Anterior cingulate cortex (tissue), 58 donors: Measurements from ENCODE around the gene MESD.

Experiments used
- DNase-seq, 58 donors: peaks; one replicate each; lab custom pipeline; 2025; lab: John Stamatoyannopoulos, UW

MESD gene

DNA sequence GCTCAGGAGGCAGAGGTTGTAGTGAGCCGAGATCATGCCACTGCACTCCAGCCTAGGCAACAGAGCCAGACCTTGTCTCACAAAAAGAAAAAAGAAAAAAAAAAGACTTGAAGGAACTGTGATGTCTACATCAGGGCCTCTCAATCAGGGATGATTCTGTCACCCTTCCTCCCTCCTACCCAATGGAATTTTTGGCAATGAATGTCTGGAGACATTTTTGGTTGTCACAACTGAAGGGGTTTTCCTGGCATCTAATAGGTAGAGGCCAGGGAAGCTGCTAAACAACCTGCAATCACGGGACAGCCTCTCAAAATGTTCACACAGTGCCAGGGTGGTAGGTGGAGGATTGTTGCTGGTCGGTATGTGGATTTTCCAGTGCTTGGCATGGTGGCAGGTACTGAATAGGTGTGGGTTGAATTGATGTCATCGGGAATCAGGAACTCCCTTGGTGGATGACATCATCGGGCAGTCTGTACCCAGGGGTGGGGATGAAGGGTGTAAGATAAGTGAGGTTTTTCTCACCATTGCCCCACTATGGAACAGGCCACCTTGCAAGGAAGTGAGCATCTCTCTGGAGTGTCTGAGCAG is 71.3 kb downstream of the MESD start:
- DNase-seq = no peak

DNA sequence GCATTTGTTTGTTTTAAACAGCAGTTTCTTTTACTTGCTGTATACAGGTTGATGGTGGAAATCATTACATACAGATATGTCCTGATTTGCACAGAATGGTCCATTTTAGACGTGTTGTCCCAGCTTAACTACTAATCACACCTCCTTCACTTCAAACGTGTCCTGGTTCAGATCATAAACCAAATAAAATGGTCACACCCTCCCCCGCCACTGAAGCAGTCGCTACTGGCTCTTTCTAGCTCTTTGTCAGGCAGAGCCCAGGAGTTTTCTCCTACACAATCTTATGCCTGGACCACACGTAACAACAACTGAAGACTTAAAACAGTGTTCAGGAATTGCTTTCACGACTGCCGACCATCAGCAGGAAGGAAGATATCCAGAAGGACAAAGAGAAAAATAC is 73.6 kb downstream of the MESD start:
- no peak for DNase-seq

DNA sequence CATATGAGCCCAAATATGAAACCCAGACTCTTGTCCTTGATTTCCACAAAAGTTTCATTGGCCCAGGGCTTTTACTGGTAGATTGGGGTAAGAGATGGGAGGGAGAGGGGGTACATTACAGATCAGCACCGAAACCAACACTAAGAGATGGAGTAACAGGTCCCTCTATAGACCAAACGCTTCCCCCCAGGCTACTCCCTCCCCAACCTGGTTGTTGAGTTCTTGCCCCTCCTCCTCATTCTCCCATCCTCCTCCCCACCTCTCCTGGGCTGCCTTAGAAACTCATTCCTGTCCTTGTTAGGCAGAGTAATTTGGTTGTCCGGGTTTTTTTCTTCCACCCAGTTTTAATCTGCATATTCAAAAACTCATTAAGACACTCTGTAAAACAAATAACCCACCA is 74.1 kb downstream of the MESD start:
- DNase-seq = no peak

DNA sequence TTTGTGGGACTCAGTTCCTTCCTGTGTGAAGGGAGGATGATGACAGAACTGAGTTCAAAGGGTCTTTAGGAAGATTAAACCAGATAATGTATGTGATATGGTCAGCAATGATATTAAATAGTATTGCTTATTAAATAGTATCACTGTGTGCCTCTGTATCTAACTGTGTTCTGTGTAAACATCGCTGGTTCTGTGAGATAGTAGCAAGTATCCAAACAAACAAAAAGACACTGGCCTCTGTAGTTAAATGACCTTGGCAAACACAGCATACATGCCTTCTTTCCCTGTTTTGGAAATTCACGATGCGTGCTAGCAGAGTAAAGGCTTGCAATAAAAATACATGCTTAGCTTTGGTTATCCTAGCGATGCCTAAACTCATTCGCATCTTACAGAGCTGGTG is 76.1 kb downstream of the MESD start:
- DNase-seq = no peak

DNA sequence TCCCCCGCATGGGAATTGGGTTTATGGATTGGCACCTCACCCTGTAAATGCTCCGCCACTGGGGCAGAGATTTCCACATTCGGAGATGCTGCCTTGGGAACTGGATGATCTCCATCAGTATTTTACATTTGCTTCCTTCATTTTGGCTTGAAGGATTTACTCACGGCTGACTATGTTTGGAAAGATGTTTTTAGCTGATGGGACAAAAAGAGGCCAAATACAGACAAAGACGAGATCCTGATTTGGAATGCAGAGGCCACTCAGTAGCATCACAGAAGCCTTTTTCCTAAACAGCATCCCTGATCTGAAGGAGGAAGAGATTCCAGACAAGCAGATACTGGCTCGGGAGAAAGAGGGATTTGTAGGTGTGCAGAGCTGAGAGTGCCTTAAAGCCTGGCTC is 76.9 kb downstream of the MESD start:
- DNase-seq = peak in 1 of 58 donors; percentile 14

DNA sequence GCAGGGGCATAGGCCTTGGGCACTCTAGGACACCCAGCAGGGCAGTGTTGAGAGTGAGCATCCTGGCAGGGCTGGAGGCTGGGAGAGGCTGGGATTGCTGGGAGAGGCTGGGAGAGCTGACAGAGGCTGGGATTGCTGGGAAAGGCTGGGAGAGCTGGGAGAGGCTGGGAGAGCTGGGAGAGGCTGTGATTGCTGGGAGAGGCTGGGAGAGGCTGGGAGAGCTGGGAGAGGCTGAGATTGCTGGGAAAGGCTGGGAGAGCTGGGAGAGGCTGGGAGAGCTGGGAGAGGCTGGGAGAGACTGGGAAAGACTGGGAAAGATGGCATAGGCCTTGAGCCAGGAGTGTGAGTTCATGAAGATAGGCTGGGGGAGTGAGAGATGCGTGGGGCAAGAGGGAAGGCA is 77.8 kb downstream of the MESD start:
- no peak for DNase-seq

DNA sequence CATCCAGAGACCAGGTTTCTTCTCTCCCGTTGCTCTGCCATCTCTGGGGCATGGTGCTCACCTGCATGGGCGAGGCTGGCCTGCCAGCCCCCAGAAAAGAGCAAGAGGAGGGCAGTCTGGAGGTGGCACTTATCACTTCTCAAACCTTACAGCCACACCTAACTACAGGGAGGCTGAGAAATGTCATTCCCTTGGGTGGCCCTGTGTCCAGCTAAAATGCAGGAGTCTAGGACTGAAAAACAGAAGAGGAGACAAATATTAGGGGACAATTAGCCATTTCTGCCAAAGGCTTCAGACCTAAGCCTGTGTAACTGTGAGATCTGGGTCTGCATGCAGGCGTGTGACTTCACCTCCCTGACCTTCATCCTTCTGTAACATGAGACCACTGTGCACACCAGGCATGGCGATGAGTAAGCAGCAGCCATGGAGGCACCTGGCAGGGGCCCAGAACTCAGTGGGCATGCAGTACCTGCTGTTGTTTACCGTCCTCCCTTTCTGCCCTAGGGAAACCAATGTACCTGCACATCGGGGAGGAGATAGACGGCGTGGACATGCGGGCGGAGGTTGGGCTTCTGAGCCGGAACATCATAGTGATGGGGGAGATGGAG is 83.4 kb downstream of the MESD start:
- DNase-seq = no peak

DNA sequence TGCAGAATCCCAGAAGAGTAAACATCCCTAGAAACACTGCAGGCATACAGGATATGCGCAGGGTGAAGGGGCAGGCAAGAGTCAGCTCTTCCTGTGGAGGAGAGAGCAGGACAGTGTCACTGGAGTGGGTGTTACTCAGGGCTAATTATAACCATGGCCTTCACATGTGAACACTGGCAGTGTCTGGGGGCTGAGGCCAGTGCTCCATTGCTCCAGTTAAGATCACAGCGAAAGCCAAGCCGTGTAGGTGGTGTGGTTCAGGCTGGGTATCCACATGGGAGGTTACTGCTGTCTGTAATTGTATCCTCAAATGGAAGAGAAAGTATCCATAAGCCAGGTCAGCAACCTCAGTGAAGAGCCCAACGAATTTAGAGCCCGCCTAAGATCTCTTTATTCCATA is 84.6 kb downstream of the MESD start:
- no peak for DNase-seq

DNA sequence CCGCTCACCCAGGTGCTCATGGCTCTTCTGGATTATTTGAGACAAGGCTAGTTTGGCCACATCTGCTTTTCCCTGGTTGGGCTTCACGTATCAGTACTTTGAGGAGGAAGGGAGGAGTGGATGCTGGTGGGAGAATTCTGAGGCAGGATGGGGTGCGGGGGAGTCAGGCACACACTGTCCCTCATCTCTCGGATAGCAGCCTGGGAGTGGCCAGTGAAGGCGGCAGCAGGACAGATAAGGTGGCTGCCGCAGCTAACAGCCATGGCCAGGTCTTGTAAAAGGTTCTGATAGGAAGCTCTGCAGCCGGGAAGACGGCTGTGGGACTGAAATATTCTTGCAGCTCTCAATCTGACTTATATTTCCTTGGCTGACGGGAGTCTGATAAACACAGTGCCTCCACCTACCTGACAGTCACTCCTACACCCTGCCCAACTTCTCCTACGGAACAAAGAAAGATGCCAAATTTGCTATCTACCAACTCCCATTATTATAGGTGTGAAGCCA is 87.3 kb downstream of the MESD start:
- peak in 8 of 58 donors; percentile 4 to 43 (median 20) for DNase-seq

DNA sequence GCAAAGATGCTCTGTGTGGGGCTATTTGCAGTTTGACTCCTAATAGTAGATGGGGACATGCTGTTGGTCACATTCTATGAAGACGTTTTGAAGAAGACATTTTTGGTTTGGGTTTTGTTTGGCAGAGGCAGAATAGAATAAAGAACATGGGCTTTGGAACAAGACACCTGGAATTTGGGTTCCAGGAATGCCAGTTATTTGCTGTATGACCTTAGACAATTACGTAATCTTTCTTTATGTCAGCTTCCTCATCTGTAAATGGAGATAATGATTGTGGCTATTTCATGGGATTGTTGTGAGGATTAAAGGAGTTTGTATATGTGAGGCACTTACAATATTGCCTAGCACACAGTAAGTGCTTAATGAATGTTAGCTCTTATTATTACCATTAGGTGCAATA is 91.6 kb downstream of the MESD start:
- DNase-seq = no peak
